H4 (cell line): Measurements from ENCODE around the gene CLMN. TPM values are rescaled to one million over a fixed set of nuclear protein-coding genes. Genes with fewer than 3 reads are reported as not detected.
"Not testable (repeated sequence)": the region's sequence is repeated elsewhere in the genome, so short reads cannot be mapped to it uniquely, and the experiment has no call there.

ENCODE experiments used
- DNase-seq: peaks from one replicate; pipeline ENCODE4 v3.0.0-alpha.2; 2015; ENCODE audit warnings: low spot score
- total RNA-seq: library from RNA; depleted of rRNA; stranded (reverse); fragments of >200 nt; shearing (Covaris generic); gene quantifications from 2 replicates; pipeline ENCODE4 v1.2.3, GENCODE V29; 2014

Gene CLMN
- total RNA-seq, 1 experiment from 2014 or later = 4.5 TPM

- DNase-seq = no peak
Measured at GRCh38 chr14:95288672-95289322, 30.9 kb downstream of the CLMN start.

- no peak for DNase-seq
Measured at GRCh38 chr14:95287176-95287754, 32.4 kb downstream of the CLMN start.

DNA sequence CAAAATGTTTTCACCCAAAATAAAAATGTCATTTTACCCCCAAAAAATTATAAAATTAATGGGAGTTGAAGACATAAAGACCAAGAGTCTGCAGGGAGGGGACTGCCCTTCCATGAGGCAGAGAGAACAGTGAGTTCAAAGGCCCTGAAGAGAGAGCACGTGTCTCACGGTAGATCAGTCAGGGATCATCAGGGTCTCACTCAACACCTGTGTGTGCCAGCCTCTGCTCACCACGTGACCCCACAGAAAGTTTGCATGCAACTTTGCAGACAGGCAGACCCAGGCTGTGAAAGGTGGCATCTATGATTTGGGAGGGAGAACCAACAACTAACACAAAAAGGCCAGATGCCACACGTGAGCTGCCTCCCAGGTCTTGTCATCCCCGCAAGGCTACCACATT, 33.1 kb downstream of the CLMN start:
- no peak for DNase-seq

GRCh38 chr14:95285566-95285965, 34.1 kb downstream of the CLMN start:
- DNase-seq = no peak

- DNase-seq = not testable (repeated sequence)
Measured at GRCh38 chr14:95283802-95284201, 35.9 kb downstream of the CLMN start.

GRCh38 chr14:95282986-95283380, 36.7 kb downstream of the CLMN start:
- DNase-seq = not testable (repeated sequence)

- no peak for DNase-seq
Measured at GRCh38 chr14:95282354-95282985, 37.2 kb downstream of the CLMN start.

DNA sequence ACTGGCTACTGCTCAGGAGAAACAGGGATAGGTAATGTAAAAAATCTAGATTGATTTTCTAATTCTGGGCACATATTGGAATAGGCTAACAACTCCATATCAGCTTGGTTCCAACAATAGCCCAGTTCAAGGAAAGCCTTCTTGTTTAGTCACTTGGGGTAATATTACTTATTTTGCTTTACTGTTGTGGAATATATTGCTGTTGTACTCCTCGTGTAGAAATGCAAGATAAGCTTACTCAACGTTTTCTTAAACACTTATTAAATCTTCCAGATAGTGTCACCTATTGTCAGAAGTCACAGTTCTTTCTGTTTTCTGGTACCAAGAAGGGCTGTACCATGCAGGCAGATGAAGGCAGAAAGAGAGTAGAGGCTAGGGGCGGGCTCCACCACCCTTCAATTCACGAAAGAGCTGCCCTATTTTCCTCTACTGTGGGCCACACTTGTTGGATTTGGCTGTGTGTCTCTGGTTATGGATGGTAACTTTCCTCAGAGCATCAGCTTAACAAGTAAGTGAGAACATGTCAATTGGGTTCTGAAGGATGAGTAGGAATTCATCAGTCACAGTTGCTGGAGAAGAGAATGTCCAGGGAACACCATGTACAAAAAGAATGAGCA, 38.0 kb downstream of the CLMN start:
- DNase-seq = no peak

GRCh38 chr14:95275494-95275893, 44.2 kb downstream of the CLMN start:
- peak; percentile 35 for DNase-seq

DNA sequence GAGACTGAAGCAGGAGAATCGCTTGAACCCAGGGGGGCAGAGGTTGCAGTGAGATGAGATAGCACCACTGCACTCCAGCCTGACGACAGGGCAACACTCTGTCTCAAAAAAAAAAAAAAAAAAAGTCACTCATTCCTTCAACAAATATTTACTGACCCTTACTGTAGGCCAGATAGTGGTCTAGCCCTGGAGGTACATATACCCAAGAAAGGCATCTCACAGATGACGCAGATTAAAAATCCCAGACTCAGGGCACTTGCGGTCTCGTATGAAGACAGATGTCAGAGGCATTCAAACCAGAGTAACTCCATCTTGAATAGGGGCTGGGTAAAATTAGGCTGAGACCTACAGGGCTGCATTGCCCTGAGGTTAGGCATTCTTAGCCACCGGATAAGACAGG, 44.8 kb downstream of the CLMN start:
- no peak for DNase-seq

DNA sequence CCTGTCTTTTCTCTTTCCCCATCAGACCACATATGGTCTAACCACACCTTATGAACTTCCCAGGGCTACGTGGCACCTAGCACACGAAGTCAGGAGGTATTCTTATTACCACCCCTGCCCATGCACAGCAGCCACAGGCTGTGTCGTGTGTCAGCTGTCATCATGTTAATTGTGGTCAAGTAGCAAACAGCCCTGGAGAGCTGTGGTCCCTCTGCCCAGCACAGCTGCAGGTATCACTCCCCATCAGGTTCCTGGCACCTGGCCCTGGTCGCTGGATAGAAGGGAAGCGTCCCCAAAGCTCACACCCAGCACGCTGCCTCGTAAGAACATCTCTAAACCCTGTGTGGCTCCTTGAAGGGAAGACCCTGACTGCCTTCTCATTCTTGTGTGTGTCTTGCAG, 45.4 kb downstream of the CLMN start:
- DNase-seq = no peak

DNA sequence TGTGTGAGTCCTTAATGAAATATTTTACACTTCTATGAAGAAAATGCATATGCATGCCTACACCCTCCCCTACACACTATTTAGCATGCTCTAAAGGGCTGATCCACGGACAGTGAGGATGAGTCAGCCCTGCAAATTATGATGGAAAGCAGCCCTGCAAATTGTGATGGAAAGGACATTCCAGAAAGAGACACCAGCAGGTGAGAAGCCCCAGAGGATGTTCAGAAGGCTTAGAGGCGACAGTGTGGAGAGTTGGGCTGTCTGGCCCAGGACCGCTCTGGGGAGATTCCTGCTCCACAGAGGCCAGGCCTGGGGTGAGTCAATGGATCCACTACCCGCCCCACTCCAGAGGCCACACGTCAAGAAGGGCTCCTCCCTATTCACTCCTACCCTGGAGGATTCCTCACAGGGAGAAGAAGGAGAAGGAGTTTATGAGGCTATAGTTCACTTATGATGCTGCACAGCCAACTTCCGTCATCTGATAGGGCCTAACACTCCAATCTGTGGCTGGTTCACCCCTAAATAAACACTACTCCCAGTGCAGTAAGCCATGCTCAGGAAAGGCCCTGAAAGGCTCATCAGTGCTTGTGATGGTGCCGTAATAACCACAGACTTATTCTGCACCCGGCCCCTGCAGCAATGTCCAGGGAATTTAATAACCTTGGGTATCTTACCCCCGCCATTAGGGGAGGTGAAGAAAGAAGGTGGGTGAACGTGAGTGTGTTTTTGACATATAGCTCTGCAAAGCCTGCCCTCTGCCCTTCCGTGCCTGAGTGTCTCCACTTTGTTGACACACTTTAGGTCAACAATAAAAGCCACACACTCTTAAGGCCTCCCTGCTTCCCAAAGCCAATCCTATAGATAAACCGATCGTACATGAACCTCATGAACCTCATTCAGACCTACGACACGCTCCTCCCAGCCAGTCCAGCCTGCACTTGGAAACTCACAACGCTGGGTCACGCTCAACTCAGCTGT, 46.4 kb downstream of the CLMN start:
- no peak for DNase-seq

DNA sequence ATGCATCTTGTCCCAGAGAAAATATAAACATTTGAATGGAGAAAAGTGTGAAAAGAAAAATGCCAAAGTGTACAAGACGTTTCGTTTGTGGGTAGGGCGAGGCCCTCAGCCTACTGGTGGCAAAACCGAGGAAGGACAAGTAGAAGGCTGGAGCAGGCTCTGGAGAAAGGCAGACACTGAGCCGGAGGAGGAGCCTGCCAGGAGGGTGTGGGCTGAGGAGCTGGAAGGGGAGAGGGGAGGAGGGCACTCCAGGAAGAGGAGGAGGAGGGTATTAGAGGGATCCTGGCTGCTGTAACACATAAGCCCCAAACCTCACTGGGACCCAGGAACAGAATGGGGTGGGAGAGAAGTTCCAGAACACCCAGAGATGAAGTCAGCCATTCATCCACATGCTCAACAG, 47.7 kb downstream of the CLMN start:
- no peak for DNase-seq

DNA sequence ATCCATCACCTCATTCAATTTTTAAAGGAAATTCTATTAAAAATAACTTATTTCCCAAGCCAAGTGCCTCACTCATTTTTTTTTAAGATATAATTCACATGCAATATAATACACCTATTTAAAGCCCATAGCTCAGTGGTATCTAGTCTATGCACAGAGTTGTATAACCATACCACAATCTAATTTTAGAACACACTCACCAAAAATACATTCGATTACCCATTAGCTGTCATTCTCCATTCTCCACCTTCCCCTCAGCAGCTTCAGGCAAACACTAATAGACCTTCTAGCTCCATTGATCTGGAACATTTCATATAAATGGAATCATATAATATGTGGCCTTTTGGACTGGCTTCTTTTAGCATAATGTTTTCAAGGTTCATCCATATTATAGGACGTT, 49.5 kb downstream of the CLMN start:
- no peak for DNase-seq

GRCh38 chr14:95269493-95269892, 50.2 kb downstream of the CLMN start:
- DNase-seq = no peak

- DNase-seq = no peak
Measured at GRCh38 chr14:95268350-95268749, 51.4 kb downstream of the CLMN start.

GRCh38 chr14:95267306-95267705, 52.4 kb downstream of the CLMN start:
- DNase-seq = no peak

- peak; percentile 90 for DNase-seq
Measured at GRCh38 chr14:95265106-95266094, 54.3 kb downstream of the CLMN start.

DNA sequence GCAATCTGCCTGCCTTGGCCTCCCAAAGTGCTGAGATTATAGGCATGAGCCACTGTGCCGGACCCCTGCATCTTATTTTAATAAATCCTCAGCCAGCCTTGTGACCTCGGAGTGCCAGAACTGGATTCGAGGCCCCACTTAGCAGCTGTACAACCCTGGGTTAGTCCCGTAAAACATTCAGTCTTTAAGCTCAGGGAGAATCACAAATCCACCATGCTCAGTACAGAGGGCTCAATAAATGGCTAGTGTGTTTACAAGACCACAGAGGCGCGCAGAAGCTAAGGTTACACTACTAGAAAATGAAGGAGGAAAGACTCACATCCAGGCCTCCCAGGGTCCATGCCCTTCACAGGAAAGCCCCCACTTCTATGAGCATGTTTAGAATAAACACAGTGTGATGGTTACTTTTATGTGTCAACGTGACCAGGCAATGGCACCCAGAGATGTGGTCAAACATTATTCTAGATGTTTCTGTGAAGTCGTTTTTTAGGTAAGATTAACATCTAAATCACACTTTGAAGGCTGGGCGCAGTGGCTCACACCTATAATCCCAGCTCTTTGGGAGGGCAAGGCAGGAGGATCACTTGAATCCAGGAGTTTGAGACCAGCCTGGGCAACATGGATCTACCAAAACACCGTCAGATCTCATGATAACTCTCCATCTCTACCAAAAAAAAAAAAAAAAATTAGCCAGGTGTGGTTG, 55.3 kb downstream of the CLMN start:
- DNase-seq = no peak
